ENCODE results near the gene GPC6.

GPC6 gene

DNA sequence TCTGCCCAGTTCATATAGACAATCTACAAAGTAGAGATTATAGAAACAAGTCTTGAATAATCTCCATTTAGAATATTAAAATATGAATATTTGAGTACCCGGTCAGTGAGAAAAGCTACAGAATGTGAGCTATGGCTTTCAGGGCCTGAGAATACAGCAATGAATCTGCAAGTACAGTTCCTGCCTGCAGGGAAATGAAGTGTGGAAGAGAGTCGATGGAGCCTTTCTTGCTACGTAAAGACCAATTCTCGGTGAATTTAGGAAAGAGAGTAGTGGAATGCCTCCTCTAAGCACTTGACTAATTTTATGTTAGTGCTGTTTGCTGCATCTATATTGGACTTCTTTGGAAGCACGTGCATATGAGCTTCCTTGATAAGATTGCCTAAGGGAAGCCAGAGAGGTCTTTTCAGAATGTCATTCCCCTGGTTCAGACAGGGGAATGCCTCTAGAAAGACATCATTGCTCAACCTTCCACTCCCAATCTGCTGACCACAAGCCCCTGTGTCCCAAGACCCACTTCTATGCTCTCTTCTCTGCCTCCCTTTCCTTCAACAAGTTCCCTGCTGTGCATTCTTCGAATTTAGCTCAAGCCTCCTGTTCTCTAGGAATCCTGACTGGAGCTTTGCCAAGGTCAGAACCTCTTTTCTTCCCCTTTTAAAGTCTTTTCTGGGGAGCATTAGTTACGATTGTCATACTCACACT lies 41.9 kb downstream of the GPC6 start:
- 67 to 87% methylated on average over 4 of the region's 7 CpGs for WGBS, 2 experiments (ENCODE audit: insufficient coverage in 2 of 2)
- Histone ChIP-seq H3K4me1 (ENCODE audit: control insufficient read depth, insufficient read depth, low read length, poor library complexity, severe bottlenecking) (no peaks in the 10 kb centered on the region), H3K27ac (ENCODE audit: low read depth, low read length, severe bottlenecking) (no peak overlapping the region), H3K4me3 (ENCODE audit: extremely low read depth, insufficient read depth, low read length, poor library complexity, severe bottlenecking) (no peak overlapping the region), H3K9me3 (ENCODE audit: control insufficient read depth, low read length) (no peaks in the 10 kb centered on the region), H3K36me3 (ENCODE audit: control insufficient read depth, insufficient read depth, low read length) (no peaks in the 10 kb centered on the region)

DNA sequence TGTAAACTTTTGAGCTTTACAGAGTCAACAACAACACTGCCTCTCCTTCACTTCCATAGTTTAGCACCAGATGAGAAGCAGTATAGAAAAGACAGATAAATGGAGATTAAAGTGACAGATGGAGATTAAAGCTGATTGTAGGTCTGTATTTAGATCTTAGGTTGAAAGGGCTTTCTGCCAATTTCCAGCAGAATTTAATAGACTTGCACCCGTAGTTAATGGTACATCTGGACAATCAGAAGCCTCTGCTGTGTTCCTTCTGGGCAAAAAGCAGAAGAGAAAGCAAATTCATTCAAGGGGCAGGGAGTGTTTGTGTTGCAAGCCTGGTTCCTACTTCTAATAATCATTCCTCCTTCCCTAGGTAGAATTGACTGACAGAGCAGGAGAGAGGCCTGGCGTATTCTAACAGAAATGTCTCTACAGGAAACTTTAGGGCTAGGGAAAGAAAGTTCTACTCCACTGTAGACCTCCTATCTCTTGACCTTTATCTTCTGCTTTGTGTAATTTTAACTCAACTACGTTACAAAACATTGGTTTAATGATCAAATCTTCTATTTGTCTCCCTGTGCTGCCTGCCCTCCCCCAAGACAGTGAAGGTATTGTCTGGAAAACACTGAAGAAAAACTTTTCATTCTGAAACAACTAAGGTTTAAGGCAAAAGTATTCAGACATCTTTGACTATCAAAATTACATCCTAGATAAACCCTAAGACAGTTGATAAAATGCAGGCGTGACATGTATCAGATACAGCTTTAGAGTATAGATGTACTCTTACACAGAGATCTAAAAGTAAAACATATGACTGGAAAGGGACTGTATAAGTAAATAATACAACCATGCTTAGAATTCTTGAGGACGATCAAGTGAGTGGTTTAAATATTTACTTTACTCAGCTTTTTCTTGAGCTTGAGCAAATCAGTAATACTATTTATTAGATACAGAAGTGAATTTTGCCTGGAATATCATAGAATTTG lies 44.4 kb downstream of the GPC6 start:
- Histone ChIP-seq H3K4me3 (ENCODE audit: extremely low read depth, insufficient read depth, low read length, poor library complexity, severe bottlenecking) (no peak overlapping the region), H3K36me3 (ENCODE audit: control insufficient read depth, insufficient read depth, low read length) (no peaks in the 10 kb centered on the region), H3K4me1 (ENCODE audit: control insufficient read depth, insufficient read depth, low read length, poor library complexity, severe bottlenecking) (no peaks in the 10 kb centered on the region), H3K27ac (ENCODE audit: low read depth, low read length, severe bottlenecking) (peak overlapping the region; percentile 6), H3K9me3 (ENCODE audit: control insufficient read depth, low read length) (no peaks in the 10 kb centered on the region)
- 88 to 100% methylated on average over 1 to 2 of the region's 5 CpGs for WGBS, 2 experiments (ENCODE audit: insufficient coverage in 2 of 2)

DNA sequence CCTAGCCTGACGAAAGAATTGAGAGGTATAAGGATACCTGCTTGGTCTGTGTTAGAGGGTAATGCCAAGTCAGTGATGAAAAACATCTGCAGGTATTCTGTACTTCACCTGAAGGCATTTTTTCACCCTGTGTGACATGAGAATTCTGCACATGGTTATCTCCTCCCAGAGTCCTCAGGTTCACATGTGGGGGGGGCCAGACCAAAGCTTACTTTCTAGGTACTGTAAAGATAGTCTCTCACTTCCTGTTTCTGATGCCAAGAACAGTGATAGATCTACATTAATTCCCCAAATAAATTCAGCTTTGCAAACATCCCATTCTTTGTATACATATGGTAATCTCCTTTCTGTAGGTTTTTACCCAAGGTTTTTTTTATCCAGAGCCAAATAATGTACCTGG lies 53.4 kb downstream of the GPC6 start:
- no peaks in the 10 kb centered on the region for H3K4me1 ChIP-seq (ENCODE audit: control insufficient read depth, insufficient read depth, low read length, poor library complexity, severe bottlenecking)
- no peak overlapping the region for H3K4me3 ChIP-seq (ENCODE audit: extremely low read depth, insufficient read depth, low read length, poor library complexity, severe bottlenecking)
- H3K36me3 ChIP-seq (ENCODE audit: control insufficient read depth, insufficient read depth, low read length) = no peaks in the 10 kb centered on the region
- no peaks in the 10 kb centered on the region for H3K9me3 ChIP-seq (ENCODE audit: control insufficient read depth, low read length)
- no peak overlapping the region for H3K27ac ChIP-seq (ENCODE audit: low read depth, low read length, severe bottlenecking)
- WGBS, 2 experiments (ENCODE audit: insufficient coverage in 2 of 2) = no CpG with 5 or more reads among the region's 1 CpG

DNA sequence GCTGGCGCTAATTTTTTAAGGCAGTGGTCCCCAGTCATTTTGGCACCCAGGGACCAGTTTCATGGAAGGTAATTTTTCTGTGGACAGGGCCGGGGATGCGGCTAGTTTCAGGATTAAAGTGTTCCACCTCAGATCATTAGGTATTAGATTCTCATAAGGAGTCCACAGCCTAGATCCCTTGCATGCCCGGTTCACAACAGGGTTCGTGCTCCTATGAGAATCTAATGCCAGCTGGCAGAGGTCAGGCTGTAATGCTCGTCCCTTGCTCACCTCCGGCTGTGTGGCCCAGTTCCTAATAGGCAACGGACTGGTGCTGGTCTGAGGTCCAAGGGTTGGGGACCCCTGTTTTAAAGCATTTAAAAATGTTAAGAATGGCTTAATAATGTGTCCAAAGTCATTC lies 54.1 kb downstream of the GPC6 start:
- 95 to 99% methylated on average over 6 to 7 of the region's 8 CpGs for WGBS, 2 experiments (ENCODE audit: insufficient coverage in 2 of 2)
- Histone ChIP-seq H3K36me3 (ENCODE audit: control insufficient read depth, insufficient read depth, low read length) (no peaks in the 10 kb centered on the region), H3K9me3 (ENCODE audit: control insufficient read depth, low read length) (no peaks in the 10 kb centered on the region), H3K4me1 (ENCODE audit: control insufficient read depth, insufficient read depth, low read length, poor library complexity, severe bottlenecking) (no peaks in the 10 kb centered on the region), H3K27ac (ENCODE audit: low read depth, low read length, severe bottlenecking) (no peak overlapping the region), H3K4me3 (ENCODE audit: extremely low read depth, insufficient read depth, low read length, poor library complexity, severe bottlenecking) (no peak overlapping the region)

DNA sequence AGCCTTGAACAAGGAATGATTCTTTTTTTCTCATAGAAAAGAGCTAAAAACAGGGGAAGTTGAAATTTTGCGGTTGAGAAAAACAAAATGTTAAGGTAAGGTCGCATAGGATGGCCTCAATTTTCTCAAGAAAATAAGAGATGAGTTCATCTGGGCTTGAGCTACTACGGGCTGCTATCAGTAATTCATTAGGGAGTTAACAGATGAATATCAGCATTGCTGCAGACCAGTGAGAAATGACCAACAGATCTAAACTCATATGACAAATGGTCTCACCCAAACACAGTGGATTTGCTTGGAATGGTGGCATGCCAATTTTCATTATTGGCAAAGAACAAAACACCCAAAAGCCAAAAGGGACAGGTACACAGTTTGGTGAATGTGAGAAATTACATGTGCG lies 56.6 kb downstream of the GPC6 start:
- no peak overlapping the region for H3K4me3 ChIP-seq (ENCODE audit: extremely low read depth, insufficient read depth, low read length, poor library complexity, severe bottlenecking)
- H3K27ac ChIP-seq (ENCODE audit: low read depth, low read length, severe bottlenecking) = no peak overlapping the region
- no peaks in the 10 kb centered on the region for H3K36me3 ChIP-seq (ENCODE audit: control insufficient read depth, insufficient read depth, low read length)
- 86 to 93% methylated on average over 2 of the region's 4 CpGs for WGBS, 2 experiments (ENCODE audit: insufficient coverage in 2 of 2)
- H3K4me1 ChIP-seq (ENCODE audit: control insufficient read depth, insufficient read depth, low read length, poor library complexity, severe bottlenecking) = no peaks in the 10 kb centered on the region
- H3K9me3 ChIP-seq (ENCODE audit: control insufficient read depth, low read length) = no peaks in the 10 kb centered on the region

DNA sequence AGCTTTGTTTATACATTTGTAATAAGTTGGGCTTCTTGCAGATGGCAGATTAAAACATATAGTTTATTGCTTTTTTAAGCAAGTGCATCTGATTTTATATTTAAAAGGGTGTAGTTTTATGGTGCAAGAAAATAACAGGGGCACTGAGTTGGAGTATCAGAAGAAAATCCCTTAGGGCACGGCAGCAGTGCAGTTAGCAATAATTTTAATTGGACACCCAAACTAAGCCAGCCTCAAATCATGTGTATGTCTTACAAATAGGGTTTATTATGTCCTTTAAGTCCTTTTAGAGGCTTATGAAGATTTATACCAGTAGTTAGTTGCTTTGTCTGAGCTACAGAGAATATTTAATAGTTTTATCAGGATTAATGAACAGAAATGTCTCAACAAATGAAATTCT lies 57.5 kb downstream of the GPC6 start:
- no peak overlapping the region for H3K27ac ChIP-seq (ENCODE audit: low read depth, low read length, severe bottlenecking)
- WGBS, 2 experiments (ENCODE audit: insufficient coverage in 2 of 2) = no CpG with 5 or more reads among the region's 1 CpG

DNA sequence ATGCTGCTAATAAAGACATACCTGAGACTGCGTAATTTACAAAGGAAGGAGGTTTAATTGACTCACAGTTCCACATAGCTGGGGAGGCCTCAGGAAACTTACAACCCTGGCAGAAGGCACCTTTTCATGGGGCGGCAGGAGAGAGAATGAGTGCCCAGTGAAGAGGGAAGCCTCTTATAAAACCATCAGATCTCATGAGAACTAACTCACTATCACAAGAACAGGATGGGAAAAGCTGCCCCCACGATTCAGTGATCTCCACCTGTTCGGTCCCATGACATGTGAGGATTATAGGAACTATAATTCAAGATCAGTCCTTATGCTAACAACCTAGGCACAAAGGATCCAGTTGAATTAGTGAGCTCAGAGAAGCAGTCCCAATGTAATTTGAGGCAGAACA lies 59.4 kb downstream of the GPC6 start:
- Histone ChIP-seq H3K9me3 (ENCODE audit: control insufficient read depth, low read length) (no peaks in the 10 kb centered on the region), H3K36me3 (ENCODE audit: control insufficient read depth, insufficient read depth, low read length) (no peaks in the 10 kb centered on the region), H3K4me3 (ENCODE audit: extremely low read depth, insufficient read depth, low read length, poor library complexity, severe bottlenecking) (no peak overlapping the region), H3K4me1 (ENCODE audit: control insufficient read depth, insufficient read depth, low read length, poor library complexity, severe bottlenecking) (no peaks in the 10 kb centered on the region), H3K27ac (ENCODE audit: low read depth, low read length, severe bottlenecking) (no peak overlapping the region)
- 88 to 100% methylated on average over 1 to 3 of the region's 4 CpGs for WGBS, 2 experiments (ENCODE audit: insufficient coverage in 2 of 2)

More for the DNA sequence above, 57.5 kb downstream of the GPC6 start:
- Histone ChIP-seq H3K4me3 (ENCODE audit: extremely low read depth, insufficient read depth, low read length, poor library complexity, severe bottlenecking) (no peak overlapping the region), H3K9me3 (ENCODE audit: control insufficient read depth, low read length) (no peaks in the 10 kb centered on the region), H3K4me1 (ENCODE audit: control insufficient read depth, insufficient read depth, low read length, poor library complexity, severe bottlenecking) (no peaks in the 10 kb centered on the region), H3K36me3 (ENCODE audit: control insufficient read depth, insufficient read depth, low read length) (no peaks in the 10 kb centered on the region)

DNA sequence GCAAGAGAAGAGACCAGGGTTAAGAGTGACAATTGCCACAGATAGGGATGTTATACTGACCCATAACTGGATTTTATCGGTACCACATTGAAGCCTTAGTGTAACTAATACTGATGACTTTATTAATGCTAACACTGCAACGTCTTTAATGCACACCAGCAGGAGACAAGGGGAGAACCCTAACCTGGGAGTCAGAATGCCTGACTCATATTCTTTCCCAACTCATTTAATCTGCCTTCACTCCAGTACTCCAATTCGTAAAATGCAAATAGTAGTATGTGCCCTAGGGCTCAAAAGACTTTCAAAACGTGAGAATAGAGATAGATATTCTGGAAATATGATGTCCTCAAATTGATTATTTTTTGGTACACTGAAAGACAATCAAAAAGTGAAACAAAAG lies 62.4 kb downstream of the GPC6 start:
- no peak overlapping the region for H3K4me3 ChIP-seq (ENCODE audit: extremely low read depth, insufficient read depth, low read length, poor library complexity, severe bottlenecking)
- H3K4me1 ChIP-seq (ENCODE audit: control insufficient read depth, insufficient read depth, low read length, poor library complexity, severe bottlenecking) = no peaks in the 10 kb centered on the region
- no peaks in the 10 kb centered on the region for H3K36me3 ChIP-seq (ENCODE audit: control insufficient read depth, insufficient read depth, low read length)
- no peaks in the 10 kb centered on the region for H3K9me3 ChIP-seq (ENCODE audit: control insufficient read depth, low read length)
- 92% methylated on average over 2 of the region's 4 CpGs; no CpG with 5 or more reads in 1 of the 2 experiments for WGBS, 2 experiments (ENCODE audit: insufficient coverage in 2 of 2)
- no peak overlapping the region for H3K27ac ChIP-seq (ENCODE audit: low read depth, low read length, severe bottlenecking)

DNA sequence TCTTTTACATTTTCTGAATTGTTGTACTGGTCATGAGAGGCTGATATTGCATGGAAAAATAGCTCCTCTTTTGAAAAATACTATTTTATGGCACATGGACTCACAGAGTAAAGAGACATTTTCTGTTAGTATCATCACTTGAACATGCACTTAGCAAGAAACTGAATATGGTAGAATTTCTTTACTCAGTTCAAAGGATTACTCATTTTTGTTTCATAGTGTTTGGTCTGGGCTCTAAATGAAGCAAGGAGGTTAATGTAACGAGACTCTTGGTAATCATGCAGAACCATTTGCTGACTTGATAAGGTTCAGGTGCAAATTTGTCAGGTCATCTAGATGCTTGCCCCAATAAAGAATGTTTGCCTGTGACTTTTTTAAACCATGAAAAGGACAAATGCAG lies 63.2 kb downstream of the GPC6 start:
- Histone ChIP-seq H3K4me1 (ENCODE audit: control insufficient read depth, insufficient read depth, low read length, poor library complexity, severe bottlenecking) (no peaks in the 10 kb centered on the region), H3K27ac (ENCODE audit: low read depth, low read length, severe bottlenecking) (no peak overlapping the region), H3K9me3 (ENCODE audit: control insufficient read depth, low read length) (no peaks in the 10 kb centered on the region), H3K4me3 (ENCODE audit: extremely low read depth, insufficient read depth, low read length, poor library complexity, severe bottlenecking) (no peak overlapping the region), H3K36me3 (ENCODE audit: control insufficient read depth, insufficient read depth, low read length) (no peaks in the 10 kb centered on the region)
- 67 to 80% methylated on average over 1 of the region's 1 CpG for WGBS, 2 experiments (ENCODE audit: insufficient coverage in 2 of 2)

DNA sequence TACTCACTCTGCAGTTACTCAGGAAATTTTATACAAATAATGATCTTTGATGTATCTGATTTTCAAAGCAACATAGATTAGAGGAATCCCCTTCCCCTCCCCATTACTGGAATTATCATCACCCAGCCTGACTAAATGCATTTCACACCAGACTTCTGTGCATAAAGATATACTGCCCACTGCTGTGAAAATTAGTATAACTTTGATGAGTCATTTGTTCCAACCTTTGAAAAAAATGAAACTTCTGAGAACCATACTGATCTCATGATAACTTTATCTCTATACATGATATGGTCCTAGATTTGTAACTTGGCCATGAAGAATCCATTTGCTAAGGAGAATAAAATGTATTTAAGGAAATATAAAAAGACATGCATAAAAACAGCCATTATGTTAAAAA lies 63.9 kb downstream of the GPC6 start:
- H3K4me3 ChIP-seq (ENCODE audit: extremely low read depth, insufficient read depth, low read length, poor library complexity, severe bottlenecking) = no peak overlapping the region
- H3K9me3 ChIP-seq (ENCODE audit: control insufficient read depth, low read length) = no peaks in the 10 kb centered on the region
- H3K27ac ChIP-seq (ENCODE audit: low read depth, low read length, severe bottlenecking) = no peak overlapping the region
- no peaks in the 10 kb centered on the region for H3K4me1 ChIP-seq (ENCODE audit: control insufficient read depth, insufficient read depth, low read length, poor library complexity, severe bottlenecking)
- no peaks in the 10 kb centered on the region for H3K36me3 ChIP-seq (ENCODE audit: control insufficient read depth, insufficient read depth, low read length)

DNA sequence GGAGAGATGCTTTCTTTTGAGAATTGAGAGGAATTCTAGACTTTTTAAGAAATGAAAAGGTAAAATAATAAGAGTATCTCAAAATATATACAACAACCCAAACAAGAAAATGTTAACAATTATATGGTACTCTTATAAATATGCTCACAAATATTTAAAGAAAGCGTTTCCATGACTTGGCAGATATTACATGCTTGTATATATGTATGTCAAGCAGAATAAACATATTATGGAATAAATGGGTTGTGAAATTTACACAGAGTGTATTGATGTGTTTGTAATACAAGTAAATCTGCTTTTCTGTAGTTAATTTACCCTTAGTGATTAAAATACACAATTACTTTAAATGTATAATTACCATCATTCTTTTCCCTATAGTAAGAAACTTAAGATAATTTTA lies 65.8 kb downstream of the GPC6 start:
- Histone ChIP-seq H3K4me3 (ENCODE audit: extremely low read depth, insufficient read depth, low read length, poor library complexity, severe bottlenecking) (no peak overlapping the region), H3K36me3 (ENCODE audit: control insufficient read depth, insufficient read depth, low read length) (no peaks in the 10 kb centered on the region), H3K4me1 (ENCODE audit: control insufficient read depth, insufficient read depth, low read length, poor library complexity, severe bottlenecking) (no peaks in the 10 kb centered on the region), H3K27ac (ENCODE audit: low read depth, low read length, severe bottlenecking) (no peak overlapping the region), H3K9me3 (ENCODE audit: control insufficient read depth, low read length) (no peaks in the 10 kb centered on the region)
- no CpG with 5 or more reads among the region's 1 CpG for WGBS, 2 experiments (ENCODE audit: insufficient coverage in 2 of 2)
